ENCODE measurements around the gene PPP1R36. TPM values are rescaled to one million over a fixed set of nuclear protein-coding genes. Genes with fewer than 3 reads are reported as not detected.
"Not testable (repeated sequence)": the region's sequence is repeated elsewhere in the genome, so short reads cannot be mapped to it uniquely, and the experiment has no call there.

The PPP1R36 gene
- total RNA-seq, 2 donors from 2014 or later: not detected

GRCh38 chr14:64510825-64511671, 38.7 kb upstream of the PPP1R36 start:
- Mint-ChIP-seq H3K9me3 (no peaks in the 10 kb centered on the region), H3K36me3 (peaks cover 0 to 16% of the 10 kb centered on the region in 2 donors), H3K27ac (peak overlapping the region; percentile 44 to 89)
- DNase-seq (ENCODE audit: low spot score in 2 of 2) (peak in 1 of 2 donors; percentile 68), ATAC-seq (no peak)

DNA sequence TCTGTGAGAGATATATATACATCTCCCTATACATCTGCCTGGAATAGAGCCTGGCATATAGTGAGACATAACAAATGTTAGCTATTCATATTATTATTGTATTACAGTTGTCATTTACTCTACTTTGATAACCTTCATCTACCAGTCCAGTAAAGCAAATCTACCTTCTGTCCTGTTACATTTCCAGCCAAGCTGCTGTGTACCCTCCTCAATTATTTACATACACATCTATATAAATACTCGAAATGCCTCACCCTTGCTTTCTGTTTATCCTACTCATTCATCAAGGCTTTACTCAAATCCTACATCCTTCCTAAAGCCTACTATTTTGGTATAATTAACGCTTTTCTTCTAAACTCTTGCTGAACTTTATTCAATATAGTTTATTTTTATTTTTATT, 36.5 kb upstream of the PPP1R36 start:
- H3K9me3 Mint-ChIP-seq: no peaks in the 10 kb centered on the region
- peaks cover 0 to 8% of the 10 kb centered on the region in 2 donors for H3K36me3 Mint-ChIP-seq
- ATAC-seq (no peak), DNase-seq (ENCODE audit: low spot score in 2 of 2) (no peak)
- H3K27ac Mint-ChIP-seq: no peak overlapping the region

DNA sequence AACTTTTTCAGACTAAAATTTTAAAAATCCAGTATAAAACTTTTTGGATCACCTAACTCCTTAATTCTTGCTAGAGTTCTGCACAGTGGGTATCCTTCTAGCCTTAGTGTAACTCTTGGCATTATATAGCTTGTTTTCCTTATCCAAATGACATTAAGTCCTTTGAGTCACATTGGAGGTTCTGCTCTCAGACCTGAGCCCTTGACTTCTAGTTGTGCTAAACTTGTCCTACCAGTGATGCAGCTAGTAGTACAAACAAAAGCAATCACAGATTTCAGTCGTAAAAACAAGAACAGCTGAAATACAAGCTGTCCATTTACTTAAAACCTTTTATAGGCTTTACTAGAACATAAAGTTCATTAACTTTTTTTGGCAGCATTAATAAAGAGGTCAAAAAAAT, 34.7 kb upstream of the PPP1R36 start:
- no peak overlapping the region for H3K27ac Mint-ChIP-seq
- ATAC-seq (no peak), DNase-seq (ENCODE audit: low spot score in 2 of 2) (no peak)
- H3K9me3 Mint-ChIP-seq: no peaks in the 10 kb centered on the region
- H3K36me3 Mint-ChIP-seq: peaks cover 0 to 8% of the 10 kb centered on the region in 2 donors

GRCh38 chr14:64516969-64517368, 32.8 kb upstream of the PPP1R36 start:
- ATAC-seq (no peak), DNase-seq (ENCODE audit: low spot score in 2 of 2) (no peak)
- Mint-ChIP-seq H3K36me3 (peaks cover 0 to 8% of the 10 kb centered on the region in 2 donors), H3K9me3 (no peaks in the 10 kb centered on the region), H3K27ac (no peak overlapping the region)

- not testable (repeated sequence) for H3K27ac Mint-ChIP-seq; ATAC-seq; H3K9me3 Mint-ChIP-seq; H3K36me3 Mint-ChIP-seq; DNase-seq (ENCODE audit: low spot score in 2 of 2)
Measured at GRCh38 chr14:64517667-64518066, 32.1 kb upstream of the PPP1R36 start.

- no peak overlapping the region for H3K27ac Mint-ChIP-seq
- no peak for DNase-seq (ENCODE audit: low spot score in 2 of 2)
- ATAC-seq: no peak
Measured at GRCh38 chr14:64518229-64518628, 31.5 kb upstream of the PPP1R36 start.

DNA sequence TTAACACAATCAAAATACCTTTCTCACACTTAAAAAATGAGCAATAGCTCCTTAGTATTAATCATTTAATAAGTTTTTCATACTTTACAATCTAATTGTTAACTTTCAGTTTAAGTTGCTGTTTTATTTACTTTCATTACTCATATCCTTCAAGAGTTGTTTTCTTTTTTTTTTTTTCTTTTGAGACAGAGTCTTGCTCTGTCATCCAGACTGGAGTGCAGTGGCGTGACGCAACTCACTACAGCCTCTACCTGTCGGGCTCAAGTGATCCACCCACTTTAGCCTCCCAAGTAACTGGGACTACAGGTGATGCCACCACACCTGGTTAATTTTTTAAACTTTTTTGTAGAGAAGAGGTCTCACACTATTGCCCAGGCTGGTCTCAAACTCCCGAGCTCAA, 29.1 kb upstream of the PPP1R36 start:
- DNase-seq (ENCODE audit: low spot score in 2 of 2) (no peak), ATAC-seq (no peak)
- no peak overlapping the region for H3K27ac Mint-ChIP-seq
- H3K36me3 Mint-ChIP-seq: peaks cover 0 to 7% of the 10 kb centered on the region in 2 donors
- no peaks in the 10 kb centered on the region for H3K9me3 Mint-ChIP-seq

More at GRCh38 chr14:64518229-64518628, 31.5 kb upstream of the PPP1R36 start:
- peaks cover 0 to 8% of the 10 kb centered on the region in 2 donors for H3K36me3 Mint-ChIP-seq
- H3K9me3 Mint-ChIP-seq: no peaks in the 10 kb centered on the region

DNA sequence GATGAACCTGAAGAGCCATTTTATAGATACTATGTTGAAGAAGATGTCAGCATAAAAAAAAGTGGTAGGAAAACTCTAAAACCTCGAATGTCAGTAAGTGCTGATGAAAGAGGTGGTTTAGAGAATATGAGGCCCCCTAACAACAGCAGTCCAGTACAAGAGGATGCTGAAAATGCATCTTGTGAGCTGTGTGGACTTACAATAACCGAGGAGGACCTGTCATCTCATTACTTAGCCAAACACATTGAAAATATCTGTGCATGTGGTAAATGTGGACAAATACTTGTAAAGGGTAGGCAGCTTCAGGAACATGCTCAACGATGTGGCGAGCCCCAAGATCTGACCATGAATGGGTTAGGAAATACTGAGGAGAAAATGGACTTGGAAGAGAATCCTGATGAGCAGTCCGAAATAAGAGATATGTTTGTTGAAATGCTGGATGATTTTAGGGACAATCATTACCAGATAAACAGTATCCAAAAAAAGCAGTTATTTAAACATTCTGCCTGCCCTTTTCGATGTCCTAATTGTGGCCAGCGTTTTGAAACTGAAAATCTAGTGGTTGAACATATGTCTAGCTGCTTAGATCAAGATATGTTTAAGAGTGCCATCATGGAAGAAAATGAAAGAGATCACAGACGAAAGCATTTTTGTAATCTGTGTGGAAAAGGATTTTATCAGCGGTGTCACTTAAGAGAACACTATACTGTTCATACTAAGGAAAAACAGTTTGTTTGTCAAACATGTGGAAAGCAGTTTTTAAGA, 27.0 kb upstream of the PPP1R36 start:
- DNase-seq (ENCODE audit: low spot score in 2 of 2) (no peak), ATAC-seq (no peak)
- Mint-ChIP-seq H3K9me3 (no peaks in the 10 kb centered on the region), H3K36me3 (peaks cover 0 to 18% of the 10 kb centered on the region in 2 donors), H3K27ac (no peak overlapping the region)

DNA sequence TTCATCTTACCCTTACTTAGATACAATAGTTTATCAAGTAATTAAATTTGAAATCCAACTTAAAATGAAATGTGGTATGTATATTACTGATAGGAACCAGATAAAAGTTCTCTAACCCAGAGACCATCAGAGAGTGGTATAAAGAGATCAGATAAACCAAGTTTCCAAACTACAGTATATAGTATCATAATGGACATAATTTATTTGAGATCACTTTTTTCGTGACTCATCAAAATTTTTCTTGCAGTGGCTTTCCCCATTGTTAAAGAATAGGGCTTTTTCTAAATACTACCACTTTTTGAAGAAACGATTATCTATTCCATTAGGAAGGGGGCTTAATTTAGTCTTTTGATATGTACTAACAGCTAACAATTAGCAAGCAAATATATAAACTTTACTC, 24.4 kb upstream of the PPP1R36 start:
- DNase-seq (ENCODE audit: low spot score in 2 of 2): no peak
- peaks cover 0 to 18% of the 10 kb centered on the region in 2 donors for H3K36me3 Mint-ChIP-seq

GRCh38 chr14:64531567-64531966, 18.2 kb upstream of the PPP1R36 start:
- H3K27ac Mint-ChIP-seq: no peak overlapping the region
- no peak for ATAC-seq
- no peak for DNase-seq (ENCODE audit: low spot score in 2 of 2)
- H3K36me3 Mint-ChIP-seq: peaks cover 0 to 4% of the 10 kb centered on the region in 2 donors
- H3K9me3 Mint-ChIP-seq: no peaks in the 10 kb centered on the region

More for the DNA sequence above, 24.4 kb upstream of the PPP1R36 start:
- Mint-ChIP-seq H3K27ac (no peak overlapping the region), H3K9me3 (no peaks in the 10 kb centered on the region)
- no peak for ATAC-seq

DNA sequence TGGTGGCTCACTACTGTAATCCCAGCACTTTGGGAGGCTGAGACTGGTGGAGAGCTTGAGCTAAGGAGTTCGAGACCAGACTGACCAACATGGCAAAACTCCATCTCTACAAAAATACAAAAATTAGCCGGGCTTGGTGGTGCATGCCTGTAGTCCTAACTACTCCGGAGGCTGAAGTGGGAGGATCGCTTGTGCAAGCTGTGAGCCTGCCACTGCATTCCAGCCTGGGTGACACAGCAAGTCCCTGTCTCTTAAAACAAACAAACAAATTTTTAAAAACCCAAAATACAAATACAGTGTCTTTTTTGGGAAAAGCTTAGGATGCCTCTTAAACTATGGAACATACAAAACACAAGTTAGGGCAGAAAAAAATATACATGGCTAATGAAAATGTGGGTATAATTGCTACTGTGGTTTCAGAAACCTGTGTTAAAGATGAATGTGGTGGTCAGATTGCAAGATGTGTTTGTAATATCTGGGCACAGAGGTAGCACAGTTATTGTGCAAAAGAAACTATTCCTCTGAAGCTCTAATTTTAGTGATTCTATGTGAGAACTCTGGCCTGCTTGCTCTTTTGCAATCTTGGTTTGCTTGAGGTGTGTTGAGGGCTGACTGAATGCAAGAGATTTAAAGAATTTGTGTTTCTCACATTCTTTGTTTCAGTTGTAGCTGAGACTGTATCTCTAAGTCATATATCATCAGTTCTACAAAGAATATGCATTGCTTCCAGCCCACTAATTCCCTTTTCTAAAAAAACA, 13.1 kb upstream of the PPP1R36 start:
- DNase-seq (ENCODE audit: low spot score in 2 of 2): no peak
- H3K27ac Mint-ChIP-seq: no peak overlapping the region
- no peak for ATAC-seq
- H3K9me3 Mint-ChIP-seq: peaks cover 0 to 11% of the 10 kb centered on the region in 2 donors
- peaks cover 25% of the 10 kb centered on the region in 2 donors for H3K36me3 Mint-ChIP-seq

- peak; percentile 93 to 96 for ATAC-seq
- Mint-ChIP-seq H3K9me3 (peaks cover 4 to 12% of the 10 kb centered on the region in 2 donors), H3K36me3 (peaks cover 33 to 34% of the 10 kb centered on the region in 2 donors), H3K27ac (peak within 1 kb of the TSS; percentile 88 to 96)
- DNase-seq (ENCODE audit: low spot score in 2 of 2): peak; percentile 97 to 99
Measured at GRCh38 chr14:64540208-64541202, 9.3 kb upstream of the PPP1R36 start, which contains the start of gene HSPA2. TSS of gene HSPA2 (plus strand) at chr14:64540741. CDS start at chr14:64540850, 109 bp downstream.

- H3K36me3 Mint-ChIP-seq: peaks cover 33 to 34% of the 10 kb centered on the region in 2 donors
- H3K9me3 Mint-ChIP-seq: peaks cover 4 to 12% of the 10 kb centered on the region in 2 donors
- no peak for ATAC-seq
- H3K27ac Mint-ChIP-seq: peak overlapping the region; percentile 44 to 88
- DNase-seq (ENCODE audit: low spot score in 2 of 2): peak; percentile 8 to 63
Measured at GRCh38 chr14:64541261-64541971, 8.3 kb upstream of the PPP1R36 start.

- H3K27ac Mint-ChIP-seq: peak overlapping the region in 1 of 2 donors; percentile 75
- no peak for ATAC-seq
- no peak for DNase-seq (ENCODE audit: low spot score in 2 of 2)
Measured at GRCh38 chr14:64541972-64542835, 7.6 kb upstream of the PPP1R36 start.

More at GRCh38 chr14:64541972-64542835, 7.6 kb upstream of the PPP1R36 start:
- Mint-ChIP-seq H3K36me3 (peaks cover 33 to 34% of the 10 kb centered on the region in 2 donors), H3K9me3 (peaks cover 4 to 12% of the 10 kb centered on the region in 2 donors)
